CD4-positive, alpha-beta memory T cell (primary cell): ENCODE data around the gene FLOT1. TPM values are rescaled to one million over a fixed set of nuclear protein-coding genes. Genes with fewer than 3 reads are reported as not detected.
"Not testable (repeated sequence)": the region's sequence is repeated elsewhere in the genome, so short reads cannot be mapped to it uniquely, and the experiment has no call there.

Experiments
- CTCF ChIA-PET: fragments of 350-600 bp; sonication (Branson Sonifier 250); formaldehyde crosslinking; loops from one replicate; lab custom pipeline; 2021; ENCODE audit warnings: inconsistent platforms; ENCODE audit not compliant: partially characterized antibody; lab: Charles Lee
- POLR2A ChIA-PET: fragments of 350-600 bp; sonication (Branson Sonifier 250); formaldehyde crosslinking; loops from one replicate; lab custom pipeline; 2021; ENCODE audit not compliant: partially characterized antibody; lab: Charles Lee
- DNase-seq, 5 donors: peaks; one replicate each; pipeline versions ENCODE4 v3.0.0 to v3.0.0-alpha.2; 2020 to 2022; ENCODE audit warnings: mixed read lengths in 1 of 5
- H3K27ac ChIP-seq: one replicate; pipeline ENCODE4 v1.7.0; 2013; ENCODE audit warnings: low read depth, low read length
- H3K27me3 ChIP-seq: 2 replicates; pipeline ENCODE4 v1.7.0; 2013; ENCODE audit warnings: mild to moderate bottlenecking, low read length, moderate library complexity; ENCODE audit not compliant: insufficient read depth
- H3K36me3 ChIP-seq: 2 replicates; pipeline ENCODE4 v1.7.0; 2013; ENCODE audit warnings: mild to moderate bottlenecking, low read length, moderate library complexity; ENCODE audit not compliant: insufficient read depth
- H3K4me1 ChIP-seq: 2 replicates; pipeline ENCODE4 v1.7.0; 2013; ENCODE audit warnings: mild to moderate bottlenecking, low read length, moderate library complexity; ENCODE audit not compliant: insufficient read depth
- H3K4me3 ChIP-seq, 2 donors: one replicate each; pipeline ENCODE4 v1.7.0; 2013; ENCODE audit warnings: low read length in 2 of 2, mild to moderate bottlenecking in 1 of 2
- H3K9me3 ChIP-seq, 2 donors: one replicate each; pipeline ENCODE4 v1.7.0; 2013; ENCODE audit warnings: low read length in 2 of 2, control low read depth in 1 of 2; ENCODE audit not compliant: control insufficient read depth in 1 of 2
- H3K27ac Mint-ChIP-seq, 7 donors: one replicate each; pipeline ENCODE4 v1.8.0; 2020 to 2021; ENCODE audit warnings: mixed read lengths in 7 of 7, mild to moderate bottlenecking in 6 of 7, inconsistent platforms in 3 of 7, moderate library complexity in 3 of 7
- H3K27me3 Mint-ChIP-seq, 2 donors: one replicate each; pipeline ENCODE4 v1.8.0; 2020 to 2021; ENCODE audit warnings: mixed read lengths in 2 of 2
- H3K36me3 Mint-ChIP-seq, 2 donors: one replicate each; pipeline ENCODE4 v1.8.0; 2020 to 2021; ENCODE audit warnings: mixed read lengths in 2 of 2, inconsistent platforms in 1 of 2, mild to moderate bottlenecking in 1 of 2
- H3K4me1 Mint-ChIP-seq, 4 donors: one replicate each; pipeline ENCODE4 v1.8.0; 2020 to 2021; ENCODE audit warnings: mixed read lengths in 4 of 4, mild to moderate bottlenecking in 1 of 4
- H3K4me3 Mint-ChIP-seq, 8 donors: one replicate each; pipeline ENCODE4 v1.8.0; 2020 to 2021; ENCODE audit warnings: mixed read lengths in 8 of 8, mild to moderate bottlenecking in 7 of 8, moderate library complexity in 6 of 8, inconsistent platforms in 3 of 8
- H3K9me3 Mint-ChIP-seq, 8 donors: one replicate each; pipeline ENCODE4 v1.8.0; 2020 to 2021; ENCODE audit warnings: mixed read lengths in 8 of 8, mild to moderate bottlenecking in 5 of 8, inconsistent platforms in 3 of 8, moderate library complexity in 1 of 8
- intact Hi-C: fragments of 100-400 bp; cut with micrococcal nuclease; formaldehyde crosslinking; loops from one replicate; pipeline ENCODE4 v1.15.1; 2023
- polyA plus RNA-seq, 2 donors: library from polyadenylated mRNA; unstranded; fragments of 300-500 nt; fragmentation: Illumina TruSeq; gene quantifications; one replicate each; pipeline ENCODE4 v1.2.3, GENCODE V29; 2021
- total RNA-seq, 2 experiments: library from RNA; stranded (reverse); gene quantifications; one replicate each; pipeline ENCODE4 v1.2.3, GENCODE V29; 2021

Gene FLOT1
- total and polyA plus RNA-seq, 4 experiments from 2014 or later = 74.6 to 82.1 (median 76.9) TPM

DNA sequence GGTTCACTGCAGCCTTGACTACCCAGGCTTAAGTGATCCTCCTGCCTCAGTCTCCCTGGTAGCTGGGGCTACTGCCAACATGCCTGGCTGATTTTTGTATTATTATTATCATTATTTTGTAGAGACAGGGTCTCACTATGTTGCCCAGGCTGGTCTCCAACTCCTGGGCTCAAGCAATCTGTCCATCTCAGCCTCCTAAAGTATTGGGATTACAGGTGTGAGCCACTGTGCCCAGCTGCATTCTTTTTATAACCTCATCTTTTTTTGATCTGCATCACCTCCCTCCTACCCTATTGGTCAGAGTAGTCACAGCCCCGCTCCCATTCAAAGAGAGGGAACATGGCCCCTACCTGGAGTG is 25.4 kb upstream of the FLOT1 start:
- Histone ChIP-seq H3K27me3 (no peaks in the 10 kb centered on the region), H3K27ac (no peak overlapping the region), H3K36me3 (no peaks in the 10 kb centered on the region), H3K4me1 (peaks cover 48% of the 10 kb centered on the region), H3K4me3 (no peak overlapping the region), H3K9me3 (no peaks in the 10 kb centered on the region)
- intact Hi-C loops = loop anchor here (2.0 kb wide), 1 partner anchor 25 kb away; no protein-coding TSS in a partner anchor
- Mint-ChIP-seq H3K4me1 (peaks cover 45 to 77% (median 59%) of the 10 kb centered on the region in 4 donors), H3K9me3 (peaks cover 0 to 4% (median 0%) of the 10 kb centered on the region in 8 donors), H3K27ac (peak overlapping the region in 3 of 7 donors; percentile 48 to 74 (median 62)), H3K36me3 (no peaks in the 10 kb centered on the region), H3K27me3 (no peaks in the 10 kb centered on the region), H3K4me3 (peak overlapping the region in 3 of 8 donors; percentile 50 to 83 (median 74))
- ChIA-PET POLR2A (interaction anchor here (0.6 to 1.1 kb wide), 3 partner anchors 21 to 26 kb away, joined by 3 read pairs; no protein-coding TSS in a partner anchor), CTCF (interaction anchor here (1.0 to 1.9 kb wide), 4 partner anchors 9 to 37 kb away, joined by 3 to 8 read pairs (median 4); partner anchors contain the start of gene IER3)
- no peak for DNase-seq

DNA sequence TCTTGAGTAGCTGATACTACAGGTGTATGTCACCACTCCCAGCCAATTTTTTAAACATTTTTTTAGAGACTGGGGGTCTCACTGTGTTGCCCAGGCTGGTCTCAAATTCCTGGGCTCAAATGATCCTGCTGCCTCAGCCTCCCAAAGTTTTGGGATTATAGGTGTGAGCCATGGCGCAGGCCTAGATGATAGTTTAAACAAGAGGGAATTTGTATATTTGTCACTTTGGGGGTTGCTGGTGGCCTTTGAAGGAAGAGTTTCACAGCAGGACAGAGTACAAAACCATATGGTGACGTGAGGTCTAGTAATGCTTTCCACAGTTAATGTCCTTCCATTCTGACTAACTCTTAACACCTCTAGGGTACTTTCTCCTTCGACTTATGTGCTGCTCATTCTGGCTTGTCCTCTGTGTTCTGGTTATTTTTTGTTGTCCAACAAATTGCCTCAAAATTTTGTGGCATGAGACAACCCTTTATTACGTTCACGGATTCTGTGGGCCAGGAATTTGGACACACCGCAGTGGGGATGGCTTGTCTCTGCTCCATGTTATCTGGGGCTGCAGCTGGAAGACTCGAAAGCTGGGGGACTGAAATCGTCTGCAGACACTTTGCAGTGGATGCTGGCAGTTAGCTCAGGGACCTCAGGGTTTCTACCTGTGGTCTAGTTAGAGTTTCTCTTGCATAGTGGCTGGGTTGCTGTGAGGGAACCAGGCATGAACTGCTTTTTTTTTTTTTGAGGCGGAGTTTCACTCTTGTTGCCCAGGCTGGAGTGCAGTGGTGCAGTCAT is 24.9 kb upstream of the FLOT1 start:
- Mint-ChIP-seq H3K36me3 (no peaks in the 10 kb centered on the region), H3K4me1 (peaks cover 45 to 72% (median 56%) of the 10 kb centered on the region in 4 donors), H3K27me3 (no peaks in the 10 kb centered on the region), H3K9me3 (peaks cover 0 to 4% (median 0%) of the 10 kb centered on the region in 8 donors), H3K4me3 (peak overlapping the region in 2 of 8 donors; percentile 43 to 44), H3K27ac (peak overlapping the region in 1 of 7 donors; percentile 48)
- Histone ChIP-seq H3K4me1 (peaks cover 48% of the 10 kb centered on the region), H3K27me3 (no peaks in the 10 kb centered on the region), H3K36me3 (no peaks in the 10 kb centered on the region), H3K27ac (no peak overlapping the region), H3K4me3 (no peak overlapping the region), H3K9me3 (no peaks in the 10 kb centered on the region)
- DNase-seq = no peak
- ChIA-PET CTCF (interaction anchor here (1.0 to 2.2 kb wide), 6 partner anchors 9 to 312 kb away, joined by 3 to 8 read pairs (median 4); partner anchors contain the start of gene IER3), POLR2A (interaction anchor here (1.1 to 1.8 kb wide), 3 partner anchors 10 to 26 kb away, joined by 3 to 6 read pairs (median 3); no protein-coding TSS in a partner anchor)
- intact Hi-C loops = no loop called here

DNA sequence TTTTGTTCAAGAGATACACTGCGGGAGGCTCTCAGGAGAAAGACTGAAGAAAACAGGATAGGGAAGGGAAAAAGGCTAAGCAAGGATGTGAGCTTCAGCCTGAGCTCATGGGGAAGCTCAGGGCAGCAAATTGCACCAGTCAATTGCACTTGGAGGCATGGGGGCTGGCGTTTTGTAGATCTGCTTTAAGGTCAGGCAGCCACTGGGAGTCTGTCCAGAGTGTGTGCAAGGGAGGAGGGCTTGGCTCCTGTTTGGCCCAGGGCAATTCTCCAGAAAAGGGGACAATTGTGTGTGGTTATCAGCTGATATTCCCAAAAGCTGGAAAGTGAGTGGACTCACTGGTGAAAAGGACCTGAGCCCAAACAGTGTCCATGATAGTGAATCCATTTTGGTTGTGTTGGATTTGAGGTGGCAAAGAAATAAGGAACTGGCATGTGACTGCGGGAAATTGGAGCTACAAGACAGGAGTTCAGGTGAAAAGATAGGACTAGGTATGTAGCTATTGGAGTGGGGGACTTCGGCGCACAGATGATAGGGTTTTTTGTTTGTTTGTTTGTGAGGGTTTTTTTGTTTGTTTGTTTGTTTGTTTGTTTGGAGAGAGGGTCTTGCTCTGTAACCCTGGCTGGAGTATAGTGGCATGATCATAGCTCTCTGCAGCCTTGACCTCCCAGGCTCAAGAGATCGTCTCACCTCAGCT is 24.1 kb upstream of the FLOT1 start:
- H3K27me3 Mint-ChIP-seq = no peaks in the 10 kb centered on the region
- H3K36me3 Mint-ChIP-seq = no peaks in the 10 kb centered on the region
- peaks cover 48% of the 10 kb centered on the region for H3K4me1 ChIP-seq
- peak overlapping the region in 1 of 7 donors; percentile 35 for H3K27ac Mint-ChIP-seq
- no peaks in the 10 kb centered on the region for H3K9me3 ChIP-seq
- no peak overlapping the region for H3K27ac ChIP-seq
- intact Hi-C loops = no loop called here
- H3K4me3 ChIP-seq = no peak overlapping the region
- peak overlapping the region in 3 of 8 donors; percentile 2 to 43 (median 10) for H3K4me3 Mint-ChIP-seq
- peaks cover 0 to under 1% (median 0%) of the 10 kb centered on the region in 8 donors for H3K9me3 Mint-ChIP-seq
- DNase-seq = no peak
- H3K4me1 Mint-ChIP-seq = peaks cover 44 to 66% (median 53%) of the 10 kb centered on the region in 4 donors
- POLR2A ChIA-PET = interaction anchor here (0.6 to 1.8 kb wide), 4 partner anchors 10 to 27 kb away, joined by 3 to 6 read pairs (median 3); partner anchors contain the start of genes FLOT1 and IER3
- CTCF ChIA-PET = interaction anchor here (1.1 to 2.2 kb wide), 4 partner anchors 10 to 313 kb away, joined by 4 to 8 read pairs (median 4); no protein-coding TSS in a partner anchor
- H3K36me3 ChIP-seq = no peaks in the 10 kb centered on the region
- no peaks in the 10 kb centered on the region for H3K27me3 ChIP-seq

DNA sequence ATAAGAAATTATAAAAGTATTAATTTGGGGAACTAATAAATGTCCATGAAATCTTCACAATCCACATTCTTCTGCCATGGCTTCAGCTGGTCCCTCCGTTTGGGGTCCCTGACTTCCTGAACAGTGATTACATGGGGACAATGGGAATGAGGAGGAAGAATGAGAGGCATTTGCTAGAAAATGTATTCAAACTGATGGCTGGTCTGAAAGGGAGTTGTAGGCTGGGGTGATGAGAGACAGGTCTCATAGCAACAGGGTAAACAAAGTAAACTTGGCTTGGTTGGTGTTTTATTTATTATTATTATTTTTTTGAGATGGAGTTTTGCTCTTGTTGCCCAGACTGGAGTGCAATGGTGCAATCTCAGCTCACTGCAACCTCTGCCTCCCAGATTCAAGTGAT is 23.0 kb upstream of the FLOT1 start:
- ChIA-PET POLR2A (interaction anchor here (1.8 kb wide), 1 partner anchor 19 kb away, joined by 3 read pairs; no protein-coding TSS in a partner anchor), CTCF (interaction anchor here (2.2 kb wide), 1 partner anchor 314 kb away, joined by 5 read pairs; no protein-coding TSS in a partner anchor)
- H3K4me3 Mint-ChIP-seq, H3K9me3 Mint-ChIP-seq, DNase-seq, H3K27me3 Mint-ChIP-seq, H3K4me3 ChIP-seq, intact Hi-C loops, H3K36me3 Mint-ChIP-seq, H3K27ac ChIP-seq, H3K27ac Mint-ChIP-seq, H3K9me3 ChIP-seq, H3K27me3 ChIP-seq, H3K36me3 ChIP-seq: not testable (repeated sequence)
- peaks cover 44% of the 10 kb centered on the region for H3K4me1 ChIP-seq
- H3K4me1 Mint-ChIP-seq = peaks cover 41 to 60% (median 49%) of the 10 kb centered on the region in 4 donors

DNA sequence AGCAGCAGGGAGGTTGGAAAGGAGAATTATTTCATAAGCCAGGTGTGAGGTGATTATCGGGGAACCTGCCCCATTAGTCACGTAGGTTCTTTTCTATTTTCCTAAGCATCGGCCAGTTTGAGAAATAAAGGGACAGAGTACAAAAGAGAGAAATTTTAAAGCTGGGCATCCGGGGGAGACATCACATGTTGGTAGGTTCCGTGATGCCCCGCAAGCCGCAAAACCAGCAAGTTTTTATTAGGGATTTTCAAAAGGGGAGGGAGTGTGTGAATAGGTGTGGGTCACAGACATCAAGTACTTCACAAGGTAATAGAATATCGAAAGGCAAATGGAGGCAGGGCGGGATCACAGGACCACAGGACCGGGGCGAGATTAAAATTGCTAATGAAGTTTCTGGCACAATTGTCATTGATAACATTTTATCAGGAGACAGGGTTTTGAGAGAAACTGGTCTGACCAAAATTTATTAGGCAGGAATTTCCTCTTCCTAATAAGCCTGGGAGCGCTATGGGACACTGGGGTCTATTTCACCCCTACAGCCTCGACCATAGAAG is 22.1 kb upstream of the FLOT1 start:
- intact Hi-C loops, H3K9me3 Mint-ChIP-seq, CTCF ChIA-PET, H3K9me3 ChIP-seq, H3K36me3 ChIP-seq, H3K27me3 Mint-ChIP-seq, H3K27me3 ChIP-seq, H3K27ac ChIP-seq, H3K36me3 Mint-ChIP-seq, DNase-seq, H3K4me3 ChIP-seq: not testable (repeated sequence)
- Mint-ChIP-seq H3K4me3 (peak overlapping the region in 1 of 8 donors; percentile 59), H3K4me1 (peaks cover 34 to 51% (median 41%) of the 10 kb centered on the region in 4 donors), H3K27ac (peak overlapping the region in 3 of 7 donors; percentile 2 to 52 (median 10))
- POLR2A ChIA-PET = interaction anchor here (1.8 kb wide), 1 partner anchor 18 kb away, joined by 3 read pairs; no protein-coding TSS in a partner anchor
- H3K4me1 ChIP-seq = peaks cover 35% of the 10 kb centered on the region

DNA sequence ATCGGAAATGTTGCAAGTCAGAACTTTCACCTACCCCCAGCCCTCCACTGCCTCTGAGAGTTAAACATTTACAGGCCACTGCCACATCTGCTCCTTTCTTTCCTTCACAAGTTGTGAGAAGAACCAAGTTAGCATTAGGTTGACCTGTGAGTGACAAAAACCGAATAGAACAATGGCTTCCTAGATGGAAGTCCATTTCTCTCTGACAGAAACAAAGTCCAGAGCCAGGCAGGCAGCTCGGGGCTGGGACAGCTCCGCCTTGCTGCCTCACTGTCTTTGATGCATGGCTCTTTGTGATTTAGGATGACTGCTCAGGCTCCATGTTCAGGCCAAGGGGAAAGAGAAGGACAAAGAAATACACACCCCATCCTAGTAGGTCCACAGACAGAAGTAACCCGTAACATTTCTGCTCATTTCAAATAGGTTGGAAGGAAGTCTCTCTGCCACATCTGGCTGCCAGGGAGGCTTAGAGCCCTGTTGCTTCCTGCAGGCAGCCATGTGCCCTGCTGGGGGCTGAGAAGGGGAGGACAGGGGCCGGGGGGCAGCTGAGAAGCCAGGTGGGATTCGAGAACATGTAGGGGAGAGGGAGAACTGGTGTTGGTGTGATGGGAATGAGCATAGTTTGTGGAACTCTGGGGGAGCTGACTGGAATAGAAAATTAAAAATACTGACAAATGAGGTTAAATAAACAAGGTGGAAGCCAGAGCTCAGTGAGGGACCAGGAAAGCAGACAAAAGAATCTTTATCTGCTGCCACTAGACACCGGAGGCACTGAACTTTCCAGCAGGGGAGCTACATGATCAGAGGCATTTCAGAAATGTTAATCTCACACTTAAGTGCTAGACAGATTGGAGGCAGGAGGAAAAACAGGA is 21.4 kb upstream of the FLOT1 start:
- Histone ChIP-seq H3K4me1 (peaks cover 28% of the 10 kb centered on the region), H3K27me3 (no peaks in the 10 kb centered on the region), H3K36me3 (no peaks in the 10 kb centered on the region), H3K4me3 (no peak overlapping the region), H3K27ac (no peak overlapping the region), H3K9me3 (no peaks in the 10 kb centered on the region)
- Mint-ChIP-seq H3K27ac (peak overlapping the region in 6 of 7 donors; percentile 2 to 55 (median 20)), H3K4me3 (peak overlapping the region in 3 of 8 donors; percentile 13 to 64 (median 48)), H3K9me3 (no peaks in the 10 kb centered on the region), H3K36me3 (no peaks in the 10 kb centered on the region), H3K27me3 (no peaks in the 10 kb centered on the region), H3K4me1 (peaks cover 28 to 43% (median 34%) of the 10 kb centered on the region in 4 donors)
- ChIA-PET CTCF (no interaction called here), POLR2A (interaction anchor here (1.8 kb wide), 1 partner anchor 17 kb away, joined by 3 read pairs; no protein-coding TSS in a partner anchor)
- no peak for DNase-seq
- intact Hi-C loops = no loop called here
